Smooth muscle cell (in vitro differentiated cells): ENCODE data around the gene KAT7. TPM values are rescaled to one million over a fixed set of nuclear protein-coding genes. Genes with fewer than 3 reads are reported as not detected.

ENCODE experiments used
- DNase-seq: peaks from one replicate; lab custom pipeline; 2025; ENCODE audit not compliant: unreplicated experiment; lab: John Stamatoyannopoulos, UW
- H2AFZ ChIP-seq: fragments of 200-600 bp; sonication (generic); 2 replicates; pipeline ENCODE4 v1.6.0; 2016; ENCODE audit warnings: antibody characterized with exemption, low read depth, mild to moderate bottlenecking
- H3F3A ChIP-seq: fragments of 200-600 bp; sonication (generic); 2 replicates; pipeline ENCODE4 v1.6.0; 2017; ENCODE audit warnings: antibody characterized with exemption, low read depth
- H3K27ac ChIP-seq: fragments of 200-600 bp; sonication (generic); 2 replicates; pipeline ENCODE4 v1.5.1; 2016; ENCODE audit warnings: low read depth, mild to moderate bottlenecking
- H3K27me3 ChIP-seq: fragments of 200-600 bp; sonication (generic); 2 replicates; pipeline ENCODE4 v1.6.1; 2016; ENCODE audit warnings: low read depth, mild to moderate bottlenecking
- H3K36me3 ChIP-seq: fragments of 200-600 bp; sonication (generic); 2 replicates; pipeline ENCODE4 v1.5.1; 2016; ENCODE audit warnings: low read depth
- H3K4me1 ChIP-seq: fragments of 200-600 bp; sonication (generic); 2 replicates; pipeline ENCODE4 v1.5.1; 2016; ENCODE audit warnings: low read depth
- H3K4me2 ChIP-seq: fragments of 200-600 bp; sonication (generic); 2 replicates; pipeline ENCODE4 v1.6.0; 2016; ENCODE audit warnings: mild to moderate bottlenecking
- H3K4me3 ChIP-seq: fragments of 200-600 bp; sonication (generic); 2 replicates; pipeline ENCODE4 v1.5.1; 2016; ENCODE audit warnings: mild to moderate bottlenecking
- H3K79me2 ChIP-seq: fragments of 200-600 bp; sonication (generic); 2 replicates; pipeline ENCODE4 v1.6.0; 2016; ENCODE audit warnings: low read depth, mild to moderate bottlenecking
- H3K9ac ChIP-seq: fragments of 200-600 bp; sonication (generic); 2 replicates; pipeline ENCODE4 v1.6.0; 2016; ENCODE audit warnings: low read depth
- H3K9me3 ChIP-seq: fragments of 200-600 bp; sonication (generic); replicated peaks from 2 replicates; pipeline ENCODE4 v1.5.1; 2016; ENCODE audit warnings: low read depth
- H4K20me1 ChIP-seq: fragments of 200-600 bp; sonication (generic); 2 replicates; pipeline ENCODE4 v1.6.0; 2016; ENCODE audit warnings: low read depth
- WGBS: methylation state at CpG from one replicate; pipeline ENCODE4 v1.1.7; 2016; ENCODE audit warnings: low lambda C conversion rate; 5-methylcytosine and 5-hydroxymethylcytosine counted together
- polyA plus RNA-seq: library from polyadenylated mRNA; unstranded; fragments of >200 nt; fragmentation: Nextera tagmentation; extraction: Ambion mirVana; gene quantifications from 2 replicates; pipeline ENCODE4 v1.2.1, GENCODE V29; 2016
- total RNA-seq: library from RNA; depleted of rRNA; stranded (reverse); fragments of >200 nt; gene quantifications from 2 replicates; pipeline ENCODE4 v1.2.3, GENCODE V29; 2014
- TF ChIP-seq, protein P1 (sequence below): fragments of 200-600 bp; sonication (generic); IDR thresholded peaks from 2 replicates; pipeline ENCODE4 v1.5.1; 2017; ENCODE audit warnings: borderline replicate concordance, mild to moderate bottlenecking, antibody characterized with exemption; ENCODE audit not compliant: insufficient read depth, poor library complexity, severe bottlenecking

KAT7 gene
- 22.7 and 32.0 TPM in 2 replicates for total RNA-seq
- polyA plus RNA-seq, result 17.2 and 21.7 TPM in 2 replicates

DNA sequence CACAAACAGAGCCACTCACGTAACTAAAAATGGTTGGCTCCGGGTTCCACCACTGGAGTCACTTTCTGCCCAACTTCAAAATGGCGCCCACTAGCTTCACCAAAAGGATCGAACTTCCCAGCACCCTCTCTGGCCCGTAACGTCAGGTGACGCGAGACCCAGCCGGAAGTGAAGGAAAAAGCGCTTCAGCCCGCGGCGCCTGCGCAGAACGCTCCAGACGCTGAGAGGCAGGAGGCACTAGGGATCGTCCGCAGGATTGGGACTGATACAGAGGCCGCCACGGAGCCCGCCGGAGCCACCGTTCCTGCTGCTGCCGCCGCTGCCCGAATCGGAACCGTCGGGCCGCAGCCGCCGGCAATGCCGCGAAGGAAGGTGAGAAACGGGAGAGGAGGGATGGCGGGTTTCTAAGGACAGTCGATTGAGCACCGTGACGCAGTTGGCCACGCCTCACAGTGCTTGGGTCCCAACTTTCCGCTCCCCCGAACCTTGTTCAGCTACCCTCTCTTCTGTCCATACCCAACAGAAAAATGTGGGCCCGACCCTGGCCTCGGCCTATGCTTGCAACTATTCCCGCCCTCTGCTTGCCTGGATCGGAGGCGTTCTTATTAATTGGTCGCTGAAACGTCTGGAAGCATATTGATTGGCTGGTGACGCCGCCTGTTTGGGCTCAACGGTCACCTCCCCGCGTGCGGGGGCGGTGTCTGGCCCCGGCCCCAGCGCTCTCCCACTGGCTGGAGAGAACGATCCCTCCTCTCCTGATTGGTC, at the start of gene KAT7:
KAT7 (plus strand) TSS at position 204 of the 765 bp plus-strand sequence; CDS start at position 358, 154 bp downstream.
- Histone ChIP-seq H3F3A (no peaks in the 10 kb centered on the region), H3K9me3 (no peaks in the 10 kb centered on the region), H2AFZ (peak within 1 kb of the TSS; percentile 86), H3K79me2 (peaks cover 45% of the 10 kb centered on the region), H4K20me1 (peaks cover 46% of the 10 kb centered on the region), H3K9ac (peak within 1 kb of the TSS; percentile 100), H3K36me3 (peaks cover under 1% of the 10 kb centered on the region), H3K4me3 (peak within 1 kb of the TSS; percentile 93), H3K27ac (peak within 1 kb of the TSS; percentile 99), H3K27me3 (no peaks in the 10 kb centered on the region), H3K4me1 (peaks cover 18% of the 10 kb centered on the region), H3K4me2 (peak within 1 kb of the TSS; percentile 91)
- peak; percentile 88 for DNase-seq
- TF ChIP-seq, protein P1, sequence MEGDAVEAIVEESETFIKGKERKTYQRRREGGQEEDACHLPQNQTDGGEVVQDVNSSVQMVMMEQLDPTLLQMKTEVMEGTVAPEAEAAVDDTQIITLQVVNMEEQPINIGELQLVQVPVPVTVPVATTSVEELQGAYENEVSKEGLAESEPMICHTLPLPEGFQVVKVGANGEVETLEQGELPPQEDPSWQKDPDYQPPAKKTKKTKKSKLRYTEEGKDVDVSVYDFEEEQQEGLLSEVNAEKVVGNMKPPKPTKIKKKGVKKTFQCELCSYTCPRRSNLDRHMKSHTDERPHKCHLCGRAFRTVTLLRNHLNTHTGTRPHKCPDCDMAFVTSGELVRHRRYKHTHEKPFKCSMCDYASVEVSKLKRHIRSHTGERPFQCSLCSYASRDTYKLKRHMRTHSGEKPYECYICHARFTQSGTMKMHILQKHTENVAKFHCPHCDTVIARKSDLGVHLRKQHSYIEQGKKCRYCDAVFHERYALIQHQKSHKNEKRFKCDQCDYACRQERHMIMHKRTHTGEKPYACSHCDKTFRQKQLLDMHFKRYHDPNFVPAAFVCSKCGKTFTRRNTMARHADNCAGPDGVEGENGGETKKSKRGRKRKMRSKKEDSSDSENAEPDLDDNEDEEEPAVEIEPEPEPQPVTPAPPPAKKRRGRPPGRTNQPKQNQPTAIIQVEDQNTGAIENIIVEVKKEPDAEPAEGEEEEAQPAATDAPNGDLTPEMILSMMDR, result no peak
- under 1% methylated on average over 59 of the region's 59 CpGs for WGBS

DNA sequence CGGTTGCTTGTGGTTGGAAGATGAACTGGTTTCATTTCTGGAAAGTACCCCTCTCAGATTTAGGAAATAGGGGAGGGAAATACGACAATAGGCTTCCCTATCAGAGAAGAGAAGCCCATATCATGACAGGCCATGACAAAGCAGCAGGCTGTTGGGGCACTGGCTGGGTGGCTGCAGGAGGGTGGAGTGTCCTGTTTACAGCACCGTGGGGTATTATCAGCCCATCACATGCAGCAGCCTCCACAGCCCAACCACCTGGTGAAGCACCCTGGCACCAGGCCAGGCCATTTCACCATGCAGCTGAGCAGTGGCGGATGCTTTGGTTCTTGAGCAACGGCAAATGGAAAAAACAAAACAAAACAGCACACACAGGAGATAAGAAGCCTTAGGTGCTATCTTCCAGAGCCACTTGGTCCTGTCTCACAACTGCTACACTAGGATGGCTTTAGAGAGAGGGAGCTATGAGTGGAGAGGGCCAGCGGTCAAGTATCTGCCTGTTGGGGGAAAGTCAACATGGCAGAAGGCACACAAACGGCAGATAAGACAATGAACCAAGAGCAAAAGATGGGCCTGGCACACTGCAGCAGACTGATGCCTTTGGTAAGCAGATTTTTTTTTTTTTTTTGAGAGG, 48.7 kb upstream of the KAT7 start:
- no peaks in the 10 kb centered on the region for H3K79me2 ChIP-seq
- no peaks in the 10 kb centered on the region for H3K27me3 ChIP-seq
- no peak overlapping the region for H3K27ac ChIP-seq
- H2AFZ ChIP-seq, result no peak overlapping the region
- no peaks in the 10 kb centered on the region for H3F3A ChIP-seq
- TF ChIP-seq, protein P1, result no peak
- H3K4me1 ChIP-seq, result peaks cover 11% of the 10 kb centered on the region
- no peak for DNase-seq
- H4K20me1 ChIP-seq, result peaks cover 4% of the 10 kb centered on the region
- no peak overlapping the region for H3K9ac ChIP-seq
- 88% methylated on average over 7 of the region's 7 CpGs for WGBS
- H3K36me3 ChIP-seq, result no peaks in the 10 kb centered on the region
- no peak overlapping the region for H3K4me2 ChIP-seq
- H3K4me3 ChIP-seq, result no peak overlapping the region
- no peaks in the 10 kb centered on the region for H3K9me3 ChIP-seq

DNA sequence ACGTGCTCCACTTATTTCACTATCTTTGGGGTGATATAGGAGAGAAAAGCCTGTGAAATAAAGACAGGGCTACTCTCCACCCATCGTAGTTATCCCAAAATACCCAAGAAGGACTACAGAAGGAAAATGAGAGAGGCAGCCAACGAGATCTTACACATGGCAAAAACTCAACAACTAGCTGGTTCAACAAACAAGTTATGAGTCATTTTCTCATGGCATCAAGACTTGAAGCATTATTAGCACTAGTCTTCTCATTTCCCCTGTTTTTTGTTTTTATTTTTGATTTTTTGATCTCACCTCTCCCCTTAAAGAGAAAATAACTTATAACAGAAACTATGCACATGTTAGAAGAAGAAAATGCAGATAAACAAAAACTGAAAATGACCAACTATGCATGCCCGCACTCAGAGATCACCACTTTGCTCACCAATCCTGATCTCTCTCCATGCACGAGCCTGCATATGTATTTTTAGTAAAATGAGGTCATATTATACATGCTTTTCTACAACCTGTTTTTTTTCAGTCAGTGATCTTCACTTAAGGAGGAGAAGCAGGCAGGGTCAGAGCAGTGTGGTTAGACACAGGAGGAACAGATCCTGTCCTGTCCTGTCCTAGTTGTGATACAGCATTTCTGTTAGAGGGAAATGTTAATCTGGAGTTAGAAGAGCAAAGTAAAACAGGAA, 47.3 kb upstream of the KAT7 start:
- Histone ChIP-seq H3K9ac (no peak overlapping the region), H3K9me3 (no peaks in the 10 kb centered on the region), H3K4me1 (peaks cover 11% of the 10 kb centered on the region), H3K36me3 (no peaks in the 10 kb centered on the region), H3K4me3 (no peak overlapping the region), H3K79me2 (no peaks in the 10 kb centered on the region), H3K27ac (no peak overlapping the region), H3F3A (no peaks in the 10 kb centered on the region), H3K27me3 (no peaks in the 10 kb centered on the region), H2AFZ (no peak overlapping the region), H3K4me2 (no peak overlapping the region), H4K20me1 (peaks cover 4% of the 10 kb centered on the region)
- TF ChIP-seq, protein P1, result no peak
- no peak for DNase-seq
- WGBS, result 82% methylated on average over 5 of the region's 5 CpGs
